DOHH2 (cell line): Measurements from ENCODE around the gene DDI2.
A peak's percentile ranks its signal among the peaks of the same experiment; 100 is the strongest.
"Not testable (repeated sequence)": the region's sequence is repeated elsewhere in the genome, so short reads cannot be mapped to it uniquely, and the experiment has no call there.

Experiments
- H3F3A ChIP-seq: fragments of 200-600 bp; sonication (generic), shearing (Covaris generic); 2 replicates; pipeline ENCODE4 v1.6.0; 2016; ENCODE audit warnings: antibody characterized with exemption, mild to moderate bottlenecking; ENCODE audit not compliant: control insufficient read depth, insufficient read depth
- H3K27ac ChIP-seq: fragments of 200-600 bp; sonication (generic); 2 replicates; pipeline ENCODE4 v1.5.1; 2014; ENCODE audit warnings: low read depth, mild to moderate bottlenecking, low read length, moderate library complexity
- H3K27me3 ChIP-seq: fragments of 200-600 bp; sonication (generic); 2 replicates; pipeline ENCODE4 v1.6.1; 2014; ENCODE audit warnings: mild to moderate bottlenecking, low read length, mixed read lengths; ENCODE audit not compliant: control insufficient read depth
- H3K36me3 ChIP-seq: fragments of 200-600 bp; sonication (generic); 2 replicates; pipeline ENCODE4 v1.6.1; 2014; ENCODE audit warnings: mild to moderate bottlenecking, low read length, moderate library complexity, mixed read lengths; ENCODE audit not compliant: control insufficient read depth
- H3K4me1 ChIP-seq: fragments of 200-600 bp; sonication (generic); 2 replicates; pipeline ENCODE4 v1.6.1; 2014; ENCODE audit warnings: mild to moderate bottlenecking, low read length, mixed read lengths; ENCODE audit not compliant: control insufficient read depth
- H3K4me2 ChIP-seq: fragments of 200-600 bp; sonication (generic); 2 replicates; pipeline ENCODE4 v1.6.0; 2014; ENCODE audit warnings: mild to moderate bottlenecking, low read length, moderate library complexity
- H3K4me3 ChIP-seq: fragments of 200-600 bp; sonication (generic); 2 replicates; pipeline ENCODE4 v1.5.1; 2014; ENCODE audit warnings: mild to moderate bottlenecking, low read length, mixed read lengths
- H3K79me2 ChIP-seq: fragments of 200-600 bp; sonication (generic); 2 replicates; pipeline ENCODE4 v1.6.1; 2014; ENCODE audit warnings: mild to moderate bottlenecking, low read length, mixed read lengths; ENCODE audit not compliant: control insufficient read depth
- H3K9me2 ChIP-seq: fragments of 200-600 bp; sonication (generic); replicated peaks from 2 replicates; pipeline ENCODE4 v1.6.1; 2014; ENCODE audit warnings: mild to moderate bottlenecking, low read length, mixed read lengths; ENCODE audit not compliant: control insufficient read depth
- H3K9me3 ChIP-seq: fragments of 200-600 bp; sonication (generic); 2 replicates; pipeline ENCODE4 v1.6.1; 2014; ENCODE audit warnings: antibody characterized with exemption, low read length, mixed read lengths; ENCODE audit not compliant: control insufficient read depth, insufficient read depth
- H4K20me1 ChIP-seq: fragments of 200-600 bp; sonication (generic); 2 replicates; pipeline ENCODE4 v1.6.0; 2014; ENCODE audit warnings: low read depth, mild to moderate bottlenecking, antibody characterized with exemption, low read length, moderate library complexity; ENCODE audit not compliant: control insufficient read depth, insufficient read depth
- EZH2phosphoT487 ChIP-seq: fragments of 200-600 bp; sonication (generic); IDR thresholded peaks from 2 replicates; pipeline ENCODE4 v1.6.1; 2017; ENCODE audit warnings: borderline replicate concordance, mild to moderate bottlenecking, antibody characterized with exemption, low read length, moderate library complexity, mixed read lengths
- TF ChIP-seq, protein P1 (sequence below): fragments of 200-600 bp; sonication (generic); IDR thresholded peaks from one replicate; pipeline ENCODE4 v1.5.1; 2014; ENCODE audit warnings: antibody characterized with exemption, mild to moderate bottlenecking, low read depth, low read length; ENCODE audit not compliant: poor library complexity, severe bottlenecking

Gene DDI2

DNA sequence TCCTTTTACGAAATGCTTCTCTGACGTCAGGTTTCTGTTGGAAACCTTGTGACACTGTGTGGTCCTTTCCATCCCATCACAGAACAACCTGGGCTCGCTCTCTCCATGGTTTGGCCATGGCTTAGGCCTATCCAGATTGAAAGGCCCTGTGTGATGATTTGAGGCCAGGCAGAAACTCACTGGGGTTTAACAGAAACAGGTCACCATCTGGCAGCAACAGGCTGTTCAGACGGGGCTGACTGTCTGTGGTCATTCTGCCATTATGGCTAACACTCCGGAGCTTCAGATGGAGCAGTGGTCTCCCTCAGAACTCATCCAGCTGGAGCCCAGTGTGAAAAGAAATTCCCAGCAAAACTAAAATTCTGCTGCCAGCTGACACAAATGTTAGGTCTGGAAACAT is 76.1 kb downstream of the DDI2 start:
- H3K9me2 ChIP-seq = no peaks in the 10 kb centered on the region
- no peak overlapping the region for H3K27ac ChIP-seq
- no peak overlapping the region for H3K4me3 ChIP-seq
- no peaks in the 10 kb centered on the region for H3K9me3 ChIP-seq
- H4K20me1 ChIP-seq = 0 out of 2 replicates have a peak, but pooled peaks cover 2% of the 10 kb centered on the region
- no peaks in the 10 kb centered on the region for H3K27me3 ChIP-seq
- no peak for TF ChIP-seq EZH2phosphoT487
- TF ChIP-seq, protein P1, sequence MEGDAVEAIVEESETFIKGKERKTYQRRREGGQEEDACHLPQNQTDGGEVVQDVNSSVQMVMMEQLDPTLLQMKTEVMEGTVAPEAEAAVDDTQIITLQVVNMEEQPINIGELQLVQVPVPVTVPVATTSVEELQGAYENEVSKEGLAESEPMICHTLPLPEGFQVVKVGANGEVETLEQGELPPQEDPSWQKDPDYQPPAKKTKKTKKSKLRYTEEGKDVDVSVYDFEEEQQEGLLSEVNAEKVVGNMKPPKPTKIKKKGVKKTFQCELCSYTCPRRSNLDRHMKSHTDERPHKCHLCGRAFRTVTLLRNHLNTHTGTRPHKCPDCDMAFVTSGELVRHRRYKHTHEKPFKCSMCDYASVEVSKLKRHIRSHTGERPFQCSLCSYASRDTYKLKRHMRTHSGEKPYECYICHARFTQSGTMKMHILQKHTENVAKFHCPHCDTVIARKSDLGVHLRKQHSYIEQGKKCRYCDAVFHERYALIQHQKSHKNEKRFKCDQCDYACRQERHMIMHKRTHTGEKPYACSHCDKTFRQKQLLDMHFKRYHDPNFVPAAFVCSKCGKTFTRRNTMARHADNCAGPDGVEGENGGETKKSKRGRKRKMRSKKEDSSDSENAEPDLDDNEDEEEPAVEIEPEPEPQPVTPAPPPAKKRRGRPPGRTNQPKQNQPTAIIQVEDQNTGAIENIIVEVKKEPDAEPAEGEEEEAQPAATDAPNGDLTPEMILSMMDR = no peak
- H3K4me1 ChIP-seq = peaks cover 23% of the 10 kb centered on the region
- peaks cover 10% of the 10 kb centered on the region; the same call in 1 of the 2 replicates for H3F3A ChIP-seq
- H3K79me2 ChIP-seq = peaks cover 71% of the 10 kb centered on the region
- H3K4me2 ChIP-seq = no peak overlapping the region
- peaks cover 4% of the 10 kb centered on the region; the same call in 1 of the 2 replicates for H3K36me3 ChIP-seq

DNA sequence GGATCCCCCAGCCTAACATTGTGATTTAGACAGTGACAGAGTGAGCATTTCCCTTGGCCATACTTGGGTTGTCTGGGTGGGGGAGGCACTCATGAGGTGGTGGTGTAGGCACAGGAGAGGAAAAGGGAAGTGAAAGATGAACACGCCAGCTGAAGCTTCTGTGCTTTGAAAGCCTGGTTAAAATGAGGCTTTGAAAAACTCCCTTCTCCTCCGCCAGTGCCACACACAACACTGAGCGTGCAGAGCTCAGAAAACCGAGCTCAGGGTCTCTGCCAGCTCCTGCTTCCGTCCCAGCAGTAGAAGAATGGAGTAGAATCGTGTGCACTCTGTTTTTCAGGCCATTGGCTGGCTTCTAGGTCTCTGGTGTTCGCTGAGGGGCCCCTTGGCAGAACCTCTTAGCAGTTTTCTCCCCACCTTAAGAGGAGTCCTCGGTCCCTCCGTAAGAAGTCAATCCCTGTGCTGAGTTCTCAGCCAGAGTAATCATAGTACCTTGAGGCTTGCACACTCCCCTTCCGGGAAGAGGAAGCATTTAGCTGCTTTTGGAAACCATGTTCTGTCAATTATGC is 79.8 kb downstream of the DDI2 start:
- H3K9me3 ChIP-seq = no peaks in the 10 kb centered on the region
- peaks cover 10% of the 10 kb centered on the region; the same call in 1 of the 2 replicates for H3F3A ChIP-seq
- peaks cover 65% of the 10 kb centered on the region for H3K79me2 ChIP-seq
- H3K4me3 ChIP-seq = peak overlapping the region; percentile 66
- peak overlapping the region; percentile 72 for H3K4me2 ChIP-seq
- no peaks in the 10 kb centered on the region for H3K9me2 ChIP-seq
- peaks cover 40% of the 10 kb centered on the region for H3K4me1 ChIP-seq
- peak overlapping the region; percentile 88 for H3K27ac ChIP-seq
- TF ChIP-seq, protein P1 = no peak
- no peak for TF ChIP-seq EZH2phosphoT487
- H3K36me3 ChIP-seq = peaks cover 4% of the 10 kb centered on the region; the same call in 1 of the 2 replicates
- H3K27me3 ChIP-seq = no peaks in the 10 kb centered on the region
- H4K20me1 ChIP-seq = 0 out of 2 replicates have a peak, but pooled peaks cover 2% of the 10 kb centered on the region

DNA sequence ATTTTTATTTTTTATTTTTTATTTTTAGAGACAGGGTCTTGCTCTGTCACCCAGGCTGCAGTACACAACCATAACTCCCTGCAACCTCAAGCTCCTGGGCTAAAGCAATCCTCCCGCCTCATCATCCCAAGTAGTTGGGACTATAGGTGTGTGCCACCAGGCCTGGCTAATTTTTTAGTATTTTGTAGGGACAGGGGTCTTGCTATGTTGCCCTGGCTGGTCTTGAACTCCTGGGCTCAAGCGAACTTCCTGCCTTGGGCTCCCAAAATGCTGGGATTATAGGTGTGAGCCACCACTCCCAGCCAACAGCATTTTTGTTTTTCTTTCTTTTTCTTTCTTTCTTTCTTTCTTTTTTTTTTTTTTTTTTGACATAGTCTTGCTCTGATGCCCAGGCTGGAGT is 80.9 kb downstream of the DDI2 start:
- H3K27ac ChIP-seq = no peak overlapping the region
- no peaks in the 10 kb centered on the region for H3K9me2 ChIP-seq
- H3K79me2 ChIP-seq = peaks cover 67% of the 10 kb centered on the region
- no peak overlapping the region for H3K4me3 ChIP-seq
- peaks cover 40% of the 10 kb centered on the region for H3K4me1 ChIP-seq
- H3K27me3 ChIP-seq = no peaks in the 10 kb centered on the region
- peaks cover 4% of the 10 kb centered on the region; the same call in 1 of the 2 replicates for H3K36me3 ChIP-seq
- peak overlapping the region; percentile 72; the same call in 1 of the 2 replicates for H3K4me2 ChIP-seq
- 0 out of 2 replicates have a peak, but pooled peaks cover 2% of the 10 kb centered on the region for H4K20me1 ChIP-seq
- H3K9me3 ChIP-seq = no peaks in the 10 kb centered on the region
- H3F3A ChIP-seq = peaks cover 10% of the 10 kb centered on the region; the same call in 1 of the 2 replicates
- TF ChIP-seq, protein P1 = no peak
- no peak for TF ChIP-seq EZH2phosphoT487

DNA sequence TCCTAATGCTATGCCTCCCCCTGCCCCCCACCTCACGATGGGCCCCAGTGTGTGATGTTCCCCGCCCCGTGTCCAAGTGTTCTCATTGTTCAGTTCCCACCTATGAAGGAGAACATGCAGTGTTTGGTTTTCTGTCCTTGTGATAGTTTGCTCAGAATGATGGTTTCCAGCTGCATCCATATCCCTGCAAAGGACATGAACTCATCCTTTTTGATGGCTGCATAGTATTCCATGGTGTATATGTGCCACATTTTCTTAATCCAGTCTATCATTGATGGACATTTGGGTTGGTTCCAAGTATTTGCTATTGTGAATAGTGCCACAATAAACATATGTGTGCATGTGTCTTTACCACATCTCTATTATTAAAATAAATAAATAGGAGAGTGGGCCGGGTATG is 82.1 kb downstream of the DDI2 start:
- H3K36me3 ChIP-seq, H3K27me3 ChIP-seq, H4K20me1 ChIP-seq, H3K27ac ChIP-seq, H3K9me2 ChIP-seq, H3K4me3 ChIP-seq, H3K4me2 ChIP-seq, H3K9me3 ChIP-seq: not testable (repeated sequence)
- Histone ChIP-seq H3F3A (peaks cover 10% of the 10 kb centered on the region; the same call in 1 of the 2 replicates), H3K79me2 (peaks cover 63% of the 10 kb centered on the region), H3K4me1 (peaks cover 40% of the 10 kb centered on the region)
